SK-N-SH (cell line): Measurements from ENCODE around the gene TUBA3E. TPM values are rescaled to one million over a fixed set of nuclear protein-coding genes. Genes with fewer than 3 reads are reported as not detected.
"Not testable (repeated sequence)": the region's sequence is repeated elsewhere in the genome, so short reads cannot be mapped to it uniquely, and the experiment has no call there.

ENCODE experiments used
- CTCF ChIA-PET: fragments of 300-600, 350-600 bp; formaldehyde crosslinking; extraction: SDS; loops from one replicate; lab custom pipeline; 2021; lab: Yijun Ruan, JAX
- POLR2A ChIA-PET: fragments of 350-600 bp; sonication (Branson Sonifier 250); formaldehyde crosslinking; extraction: SDS; loops from one replicate; lab custom pipeline; 2020; ENCODE audit warnings: antibody characterized with exemption, inconsistent platforms; lab: Yijun Ruan, JAX
- DNase-seq: peaks from one replicate; pipeline ENCODE4 v3.0.0; 2012
- H2AFZ ChIP-seq: fragments of 200-600 bp; sonication (generic); 2 replicates; pipeline ENCODE4 v1.8.1; 2016; ENCODE audit warnings: antibody characterized with exemption, mild to moderate bottlenecking, low read depth
- H3F3A ChIP-seq: fragments of 200-600 bp; sonication (generic); replicated peaks from 2 replicates; pipeline ENCODE3; 2016; ENCODE audit warnings: antibody characterized with exemption, mild to moderate bottlenecking; ENCODE audit not compliant: insufficient read depth
- H3K27ac ChIP-seq, 2 experiments: fragments of 200-500 bp in 1 of 2; fragments of 200-600 bp in 1 of 2; sonication (Bioruptor generic) in 1 of 2; sonication (generic), shearing (Covaris generic) in 1 of 2; 2 replicates each; pipeline versions ENCODE4 v1.5.1 to v1.6.1; 2014 to 2016; ENCODE audit warnings: low read depth in 2 of 2, inconsistent platforms in 1 of 2, low read length in 1 of 2, mild to moderate bottlenecking in 1 of 2, mixed read lengths in 1 of 2
- H3K27me3 ChIP-seq: fragments of 200-600 bp; sonication (generic), shearing (Covaris generic); 2 replicates; pipeline ENCODE4 v1.6.1; 2016; ENCODE audit warnings: mixed run types; ENCODE audit not compliant: insufficient read depth
- H3K36me3 ChIP-seq, 2 experiments: fragments of 200-500 bp in 1 of 2; fragments of 200-600 bp in 1 of 2; sonication (Bioruptor generic) in 1 of 2; sonication (generic) in 1 of 2; replicated peaks in 1 of 2; 2 replicates each; pipeline versions ENCODE3 to v1.5.1; 2014 to 2016; ENCODE audit warnings: low read length in 1 of 2, mild to moderate bottlenecking in 1 of 2; ENCODE audit not compliant: insufficient read depth in 2 of 2, control insufficient read depth in 1 of 2
- H3K4me1 ChIP-seq, 2 experiments: fragments of 200-500 bp in 1 of 2; fragments of 200-600 bp in 1 of 2; sonication (Bioruptor generic) in 1 of 2; sonication (generic), shearing (Covaris generic) in 1 of 2; 2 replicates each; pipeline versions ENCODE4 v1.5.1 to v1.6.1; 2014 to 2016; ENCODE audit warnings: low read depth in 1 of 2, low read length in 1 of 2, mixed run types in 1 of 2; ENCODE audit not compliant: insufficient read depth in 2 of 2, control insufficient read depth in 1 of 2
- H3K4me2 ChIP-seq: fragments of 200-600 bp; sonication (generic), shearing (Covaris generic); 2 replicates; pipeline ENCODE4 v1.6.1; 2017; ENCODE audit warnings: mixed run types
- H3K4me3 ChIP-seq, 2 experiments: fragments of 200-500 bp in 1 of 2; fragments of 200-600 bp in 1 of 2; sonication (Bioruptor generic) in 1 of 2; sonication (generic), shearing (Covaris generic) in 1 of 2; 2 replicates each; pipeline versions ENCODE4 v1.5.1 to v1.8.1; 2014 to 2016; ENCODE audit warnings: low read depth in 2 of 2, inconsistent platforms in 1 of 2, low read length in 1 of 2, mild to moderate bottlenecking in 1 of 2, mixed read lengths in 1 of 2, moderate library complexity in 1 of 2
- H3K79me2 ChIP-seq: fragments of 200-600 bp; sonication (generic); 2 replicates; pipeline ENCODE4 v1.8.1; 2017; ENCODE audit warnings: mild to moderate bottlenecking; ENCODE audit not compliant: insufficient read depth
- H3K9ac ChIP-seq: fragments of 200-600 bp; sonication (generic); 2 replicates; pipeline ENCODE4 v1.6.1; 2017; ENCODE audit warnings: mixed run types
- H3K9me2 ChIP-seq: fragments of 200-600 bp; sonication (generic); 2 replicates; pipeline ENCODE4 v1.6.1; 2017; ENCODE audit warnings: mixed run types
- H3K9me3 ChIP-seq: fragments of 200-600 bp; sonication (generic); 2 replicates; pipeline ENCODE4 v1.6.1; 2017; ENCODE audit warnings: mixed run types, mild to moderate bottlenecking, moderate library complexity
- H4K20me1 ChIP-seq: fragments of 200-600 bp; sonication (generic); 2 replicates; pipeline ENCODE4 v1.6.1; 2017; ENCODE audit warnings: mild to moderate bottlenecking, mixed run types; ENCODE audit not compliant: insufficient read depth
- SMC3 ChIP-seq: IDR thresholded peaks from 2 replicates; pipeline ENCODE4 v1.6.1; 2012; ENCODE audit warnings: low read depth, low read length, improper control_type of control experiment
- WGBS: methylation state at CpG from one replicate; pipeline ENCODE4 v1.1.6; 2017; ENCODE audit warnings: low lambda C conversion rate; 5-methylcytosine and 5-hydroxymethylcytosine counted together
- polyA plus RNA-seq, 3 experiments: library from polyadenylated mRNA; depleted of rRNA; stranded (reverse); fragments of >200 nt; gene quantifications; 2 replicates each; pipeline ENCODE4 v1.2.3, GENCODE V29; 2012

TUBA3E gene
- polyA plus RNA-seq, 1 of the 3 experiments (the other 2 are of a cell fraction), result not detected

GRCh38 chr2:130174866-130175265, 23.4 kb downstream of the TUBA3E start:
- H3F3A ChIP-seq, H3K9ac ChIP-seq, H3K27me3 ChIP-seq, H3K4me1 ChIP-seq, H3K27ac ChIP-seq, POLR2A ChIA-PET, CTCF ChIA-PET, H3K4me3 ChIP-seq, H2AFZ ChIP-seq, DNase-seq, H3K4me2 ChIP-seq, H3K9me2 ChIP-seq, H3K9me3 ChIP-seq: not testable (repeated sequence)
- peaks cover 12% of the 10 kb centered on the region; the same call in 1 of the 2 replicates for H4K20me1 ChIP-seq
- peaks cover 4 to 20% of the 10 kb centered on the region in 2 experiments for H3K36me3 ChIP-seq
- peaks cover 55% of the 10 kb centered on the region for H3K79me2 ChIP-seq
- 93% methylated on average over 4 of the region's 5 CpGs for WGBS

- no peaks in the 10 kb centered on the region for H3F3A ChIP-seq
- no peak overlapping the region for H3K4me3 ChIP-seq
- no peaks in the 10 kb centered on the region for H3K27me3 ChIP-seq
- H3K36me3 ChIP-seq, result peaks cover 0 to 25% of the 10 kb centered on the region in 2 experiments
- no peak overlapping the region for H3K9ac ChIP-seq
- H4K20me1 ChIP-seq, result no peaks in the 10 kb centered on the region
- POLR2A ChIA-PET, result interaction anchor here (0.6 kb wide), 1 partner anchor 197 kb away, joined by 5 read pairs; no protein-coding TSS in a partner anchor
- H3K9me3 ChIP-seq, result no peaks in the 10 kb centered on the region
- H3K4me1 ChIP-seq, result no peaks in the 10 kb centered on the region
- DNase-seq, result no peak
- CTCF ChIA-PET, result interaction anchor here (1.0 kb wide), 1 partner anchor 11 kb away, joined by 4 read pairs; the partner anchor contains the start of gene SMPD4
- WGBS, result 96% methylated on average over 7 of the region's 7 CpGs
- peaks cover 9% of the 10 kb centered on the region; the same call in 1 of the 2 replicates for H3K79me2 ChIP-seq
- no peak overlapping the region for H3K4me2 ChIP-seq
- no peak overlapping the region for H3K27ac ChIP-seq
- TF ChIP-seq SMC3, result no peak
- H3K9me2 ChIP-seq, result no peaks in the 10 kb centered on the region
- no peak overlapping the region for H2AFZ ChIP-seq
Observed at GRCh38 chr2:130169896-130170295, 28.3 kb downstream of the TUBA3E start.

GRCh38 chr2:130169163-130169562, 29.1 kb downstream of the TUBA3E start:
- DNase-seq, H3K27ac ChIP-seq, H3K9me3 ChIP-seq, H3K4me2 ChIP-seq, H3K9ac ChIP-seq, POLR2A ChIA-PET, H3K27me3 ChIP-seq, H4K20me1 ChIP-seq, H3K4me3 ChIP-seq, CTCF ChIA-PET, H3K9me2 ChIP-seq, H2AFZ ChIP-seq, H3K4me1 ChIP-seq, H3F3A ChIP-seq, H3K79me2 ChIP-seq: not testable (repeated sequence)
- WGBS, result 100% methylated on average over 3 of the region's 3 CpGs
- H3K36me3 ChIP-seq, result peaks cover 2 to 28% of the 10 kb centered on the region in 2 experiments

GRCh38 chr2:130166611-130167010, 31.6 kb downstream of the TUBA3E start:
- H3K9ac ChIP-seq, H3K9me3 ChIP-seq, H3K4me1 ChIP-seq, H2AFZ ChIP-seq, H3F3A ChIP-seq, H4K20me1 ChIP-seq, H3K4me3 ChIP-seq, DNase-seq, CTCF ChIA-PET, H3K79me2 ChIP-seq, H3K27me3 ChIP-seq, POLR2A ChIA-PET, H3K9me2 ChIP-seq, H3K27ac ChIP-seq, H3K4me2 ChIP-seq: not testable (repeated sequence)
- peaks cover 4 to 28% of the 10 kb centered on the region in 2 experiments for H3K36me3 ChIP-seq
- 90% methylated on average over 3 of the region's 3 CpGs for WGBS
